Measurements from ENCODE around the gene PROSER2. TPM values are rescaled to one million over a fixed set of nuclear protein-coding genes. Genes with fewer than 3 reads are reported as not detected.

Gene PROSER2
- total and polyA plus RNA-seq, 2 experiments from 2014 or later = 0.65 to 1.2 TPM

DNA sequence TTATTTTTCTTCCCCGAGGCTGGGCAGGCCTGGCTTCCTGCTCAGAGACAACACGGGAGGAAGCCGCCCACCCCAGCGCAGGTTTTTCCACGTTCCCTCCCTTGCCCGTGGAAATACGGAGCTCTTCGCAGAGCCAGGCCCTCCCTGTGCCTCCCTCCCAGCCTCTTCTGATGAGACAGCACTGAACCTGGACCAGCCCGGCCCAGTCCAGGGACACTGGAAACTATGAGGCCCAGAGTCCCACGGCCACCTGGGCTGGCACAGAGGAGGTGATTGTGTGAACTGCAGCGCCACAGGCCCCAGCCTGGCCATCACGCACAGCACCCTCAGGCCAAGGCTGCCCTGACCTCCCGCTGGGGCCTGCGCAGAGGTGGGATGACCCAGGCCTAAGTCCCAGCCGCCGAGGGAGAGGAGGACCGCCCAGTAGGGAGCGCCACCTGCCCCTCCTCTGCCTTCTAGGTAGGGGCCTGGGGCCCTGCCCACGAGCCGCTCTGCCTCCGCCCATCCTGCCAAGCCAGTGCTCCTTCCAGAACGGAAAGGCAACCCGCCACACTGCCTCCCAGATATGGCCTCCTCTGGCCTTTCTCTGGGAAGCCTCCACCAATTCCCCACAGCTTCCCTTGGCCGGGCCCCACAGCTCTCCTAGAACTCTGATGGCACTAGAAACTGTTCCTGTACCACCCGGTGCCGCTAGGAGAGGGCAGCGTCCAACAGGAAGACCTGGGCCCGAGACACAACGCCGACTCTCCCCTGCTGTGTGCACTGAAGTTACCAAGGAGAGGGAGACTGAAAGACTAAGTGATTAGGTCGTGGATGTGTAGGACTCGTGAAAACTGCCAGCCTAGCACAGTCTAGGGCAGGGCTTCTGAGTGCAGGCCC, 57.2 kb downstream of the PROSER2 start:
- no peak for DNase-seq
- Histone ChIP-seq H3K79me2 (ENCODE audit: insufficient read depth) (no peaks in the 10 kb centered on the region), H3K9me2 (ENCODE audit: insufficient read depth) (no peaks in the 10 kb centered on the region), H3K4me3 (no peak overlapping the region), H3K4me1 (ENCODE audit: insufficient read depth) (peaks cover 22% of the 10 kb centered on the region), H3F3A (ENCODE audit: insufficient read depth) (no peaks in the 10 kb centered on the region), H2AFZ (no peak overlapping the region), H3K9me3 (ENCODE audit: low read depth) (no peaks in the 10 kb centered on the region), H4K20me1 (ENCODE audit: insufficient read depth) (no peaks in the 10 kb centered on the region), H3K4me2 (ENCODE audit: unreplicated experiment) (no peak overlapping the region), H3K27ac (no peak overlapping the region), H3K27me3 (replicated peaks; ENCODE audit: insufficient read depth) (no peaks in the 10 kb centered on the region), H3K9ac (no peak overlapping the region), H3K36me3 (ENCODE audit: low read depth) (no peaks in the 10 kb centered on the region)
- WGBS, 2 experiments (ENCODE audit: low coverage in 1 of 2, low lambda C conversion rate in 2 of 2, missing lambda C conversion rate in 2 of 2) = 89% methylated on average over 31 of the region's 32 CpGs
- in situ Hi-C loops (cut with MboI) = no loop called here
- no peak for TF ChIP-seq EZH2 (IDR thresholded peaks at IDR 0.05; ENCODE audit: insufficient read depth, poor library complexity, severe bottlenecking)

DNA sequence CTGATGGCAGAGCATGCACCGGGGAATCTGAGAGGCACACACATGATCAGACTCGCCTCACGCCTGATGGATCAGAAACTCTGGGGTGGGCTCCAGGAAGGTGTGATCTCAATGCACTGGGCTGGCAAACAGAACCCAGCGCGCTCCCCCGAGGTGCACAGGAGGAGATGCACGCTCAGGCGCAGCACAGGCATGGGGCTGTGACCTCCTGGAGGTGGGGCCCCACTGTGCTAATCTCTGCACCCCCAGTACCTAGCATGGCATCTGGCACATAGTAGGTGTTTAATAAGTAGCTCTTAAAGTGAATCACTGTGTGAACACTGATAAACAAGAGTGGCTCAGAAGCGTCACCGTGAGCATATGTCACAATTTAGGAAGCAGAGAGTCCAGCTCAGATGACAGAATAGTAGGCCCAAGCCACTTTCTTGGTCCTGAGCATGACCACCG, 57.9 kb downstream of the PROSER2 start:
- no peaks in the 10 kb centered on the region for H3K9me3 ChIP-seq (ENCODE audit: low read depth)
- H3K79me2 ChIP-seq (ENCODE audit: insufficient read depth) = no peaks in the 10 kb centered on the region
- no peaks in the 10 kb centered on the region for H3K27me3 ChIP-seq (replicated peaks; ENCODE audit: insufficient read depth)
- H4K20me1 ChIP-seq (ENCODE audit: insufficient read depth) = no peaks in the 10 kb centered on the region
- no peak overlapping the region for H3K4me3 ChIP-seq
- no peak overlapping the region for H3K27ac ChIP-seq
- no peak overlapping the region for H3K4me2 ChIP-seq (ENCODE audit: unreplicated experiment)
- no peak overlapping the region for H2AFZ ChIP-seq
- no peaks in the 10 kb centered on the region for H3K36me3 ChIP-seq (ENCODE audit: low read depth)
- H3K9me2 ChIP-seq (ENCODE audit: insufficient read depth) = no peaks in the 10 kb centered on the region
- H3F3A ChIP-seq (ENCODE audit: insufficient read depth) = no peaks in the 10 kb centered on the region
- TF ChIP-seq EZH2phosphoT487 (IDR thresholded peaks at IDR 0.05; ENCODE audit: insufficient read depth, low read depth) (no peak), EZH2 (IDR thresholded peaks at IDR 0.05; ENCODE audit: insufficient read depth, poor library complexity, severe bottlenecking) (no peak)
- DNase-seq = no peak
- H3K9ac ChIP-seq = no peak overlapping the region
- in situ Hi-C loops (cut with MboI) = no loop called here
- WGBS, 2 experiments (ENCODE audit: low coverage in 1 of 2, low lambda C conversion rate in 2 of 2, missing lambda C conversion rate in 2 of 2) = 78 to 81% methylated on average over 11 of the region's 11 CpGs
- H3K4me1 ChIP-seq (ENCODE audit: insufficient read depth) = peaks cover 15% of the 10 kb centered on the region

DNA sequence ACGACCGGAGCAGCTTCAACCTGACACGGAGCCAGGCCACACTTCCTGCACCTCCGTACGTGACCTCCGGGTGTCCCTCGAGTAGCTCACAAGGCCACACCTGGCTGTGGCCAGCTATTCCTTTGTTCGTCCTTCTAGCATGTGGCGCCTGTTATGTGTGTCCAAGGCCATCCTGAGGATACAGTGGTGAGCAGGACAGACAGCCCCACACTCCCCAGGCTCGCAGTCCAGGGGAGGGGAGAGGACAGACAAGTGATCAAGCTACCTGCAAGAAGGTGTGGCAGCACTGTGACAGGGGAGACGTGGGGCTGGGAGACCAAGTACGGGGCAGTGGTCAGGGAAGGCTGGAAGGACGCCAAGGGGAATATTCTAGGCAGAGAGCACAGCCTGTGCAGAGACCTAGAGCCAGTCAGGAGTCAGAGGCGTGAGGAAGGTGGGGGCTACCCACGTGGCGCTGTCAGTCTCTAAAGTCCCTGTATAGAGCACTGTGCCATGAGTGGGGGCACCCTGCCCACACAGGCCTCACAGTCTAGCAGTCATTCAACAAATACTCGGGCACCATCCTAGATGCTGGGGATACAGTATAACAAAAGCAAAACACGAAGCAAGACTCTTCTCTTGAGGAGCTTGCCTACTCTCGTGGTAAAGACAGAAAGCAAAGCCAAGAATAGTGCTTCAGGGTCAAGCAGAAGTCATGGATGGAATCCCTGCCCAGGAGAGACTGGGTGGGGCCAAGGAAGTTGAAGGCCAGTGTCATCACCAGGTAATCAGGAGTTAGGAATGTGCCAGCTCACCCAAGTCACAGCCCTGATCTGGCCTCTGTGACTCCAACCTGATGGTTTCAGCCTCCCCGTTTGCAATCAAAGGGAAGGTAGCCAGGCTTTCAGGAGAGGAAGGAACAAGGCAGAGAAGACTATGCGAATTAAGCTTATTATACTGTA, 58.6 kb downstream of the PROSER2 start:
- in situ Hi-C loops (cut with MboI) = no loop called here
- Histone ChIP-seq H3K79me2 (ENCODE audit: insufficient read depth) (no peaks in the 10 kb centered on the region), H3K4me1 (ENCODE audit: insufficient read depth) (peaks cover 12% of the 10 kb centered on the region), H4K20me1 (ENCODE audit: insufficient read depth) (no peaks in the 10 kb centered on the region), H3K36me3 (ENCODE audit: low read depth) (no peaks in the 10 kb centered on the region), H2AFZ (no peak overlapping the region), H3F3A (ENCODE audit: insufficient read depth) (no peaks in the 10 kb centered on the region), H3K9ac (no peak overlapping the region), H3K9me2 (ENCODE audit: insufficient read depth) (no peaks in the 10 kb centered on the region), H3K27ac (no peak overlapping the region), H3K27me3 (replicated peaks; ENCODE audit: insufficient read depth) (no peaks in the 10 kb centered on the region), H3K4me3 (no peak overlapping the region), H3K9me3 (ENCODE audit: low read depth) (no peaks in the 10 kb centered on the region), H3K4me2 (ENCODE audit: unreplicated experiment) (no peak overlapping the region)
- peak; percentile 52 for DNase-seq
- 83 to 87% methylated on average over 20 to 21 of the region's 21 CpGs for WGBS, 2 experiments (ENCODE audit: low coverage in 1 of 2, low lambda C conversion rate in 2 of 2, missing lambda C conversion rate in 2 of 2)
- no peak for TF ChIP-seq EZH2 (IDR thresholded peaks at IDR 0.05; ENCODE audit: insufficient read depth, poor library complexity, severe bottlenecking)
- no peak for TF ChIP-seq EZH2phosphoT487 (IDR thresholded peaks at IDR 0.05; ENCODE audit: insufficient read depth, low read depth)

GRCh38 chr10:11882646-11883375, 59.7 kb downstream of the PROSER2 start:
- Histone ChIP-seq H2AFZ (no peak overlapping the region), H3F3A (ENCODE audit: insufficient read depth) (no peaks in the 10 kb centered on the region), H3K9ac (no peak overlapping the region), H3K36me3 (ENCODE audit: low read depth) (no peaks in the 10 kb centered on the region), H3K4me3 (no peak overlapping the region), H3K4me1 (ENCODE audit: insufficient read depth) (peaks cover 12% of the 10 kb centered on the region), H3K27me3 (replicated peaks; ENCODE audit: insufficient read depth) (no peaks in the 10 kb centered on the region), H3K9me2 (ENCODE audit: insufficient read depth) (no peaks in the 10 kb centered on the region), H3K79me2 (ENCODE audit: insufficient read depth) (no peaks in the 10 kb centered on the region), H3K9me3 (ENCODE audit: low read depth) (no peaks in the 10 kb centered on the region), H4K20me1 (ENCODE audit: insufficient read depth) (no peaks in the 10 kb centered on the region), H3K4me2 (ENCODE audit: unreplicated experiment) (no peak overlapping the region), H3K27ac (no peak overlapping the region)
- DNase-seq = no peak
- in situ Hi-C loops (cut with MboI) = no loop called here
- WGBS, 2 experiments (ENCODE audit: low coverage in 1 of 2, low lambda C conversion rate in 2 of 2, missing lambda C conversion rate in 2 of 2) = 87 to 91% methylated on average over 14 of the region's 14 CpGs
- TF ChIP-seq EZH2 (IDR thresholded peaks at IDR 0.05; ENCODE audit: insufficient read depth, poor library complexity, severe bottlenecking) (no peak), EZH2phosphoT487 (IDR thresholded peaks at IDR 0.05; ENCODE audit: insufficient read depth, low read depth) (no peak)

Measured in GM23248 (cell line).